ENCODE data around the gene YWHAB. TPM values are rescaled to one million over a fixed set of nuclear protein-coding genes. Genes with fewer than 3 reads are reported as not detected.
"Not testable (repeated sequence)": the region's sequence is repeated elsewhere in the genome, so short reads cannot be mapped to it uniquely, and the experiment has no call there.

YWHAB gene
- total RNA-seq, 2 donors from 2014 or later, result 183 to 193 TPM

DNA sequence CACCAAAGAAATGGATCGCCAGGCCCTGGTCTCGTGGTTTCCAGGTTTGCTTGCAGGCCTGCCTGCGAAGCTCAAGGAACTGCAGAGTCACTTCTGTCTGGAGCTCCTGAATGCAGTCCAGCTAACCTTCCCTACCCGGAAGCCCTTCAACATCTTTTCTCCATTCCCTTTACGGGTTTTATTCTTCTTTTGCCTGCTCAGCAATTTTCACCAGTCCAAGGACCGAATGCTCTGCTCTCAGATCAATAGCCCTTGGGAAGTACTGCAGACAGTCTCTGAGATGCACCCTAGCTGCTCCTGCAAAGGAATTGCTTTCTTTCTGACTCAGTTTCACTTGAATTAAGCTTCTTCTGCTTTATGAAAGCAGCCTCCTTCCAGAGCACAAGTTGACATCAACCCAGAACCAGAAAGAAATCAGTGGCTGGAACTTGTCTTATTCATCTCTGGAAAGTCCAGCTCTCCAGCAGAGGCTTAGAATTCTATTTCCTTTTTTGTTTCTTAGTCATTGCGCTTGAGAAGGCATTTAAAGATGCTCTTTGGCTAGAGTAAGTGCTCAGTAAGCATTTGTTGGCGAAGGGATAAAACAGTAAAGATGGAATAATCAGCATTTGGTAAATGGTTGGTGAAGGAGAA, 18.7 kb upstream of the YWHAB start:
- Mint-ChIP-seq H3K9me3 (no peaks in the 10 kb centered on the region), H3K4me1 (no peaks in the 10 kb centered on the region), H3K36me3 (ENCODE audit: low read depth) (no peaks in the 10 kb centered on the region), H3K27me3 (ENCODE audit: insufficient read depth) (peaks cover 20% of the 10 kb centered on the region), H3K4me3 (no peak overlapping the region), H3K27ac (no peak overlapping the region)
- TF ChIP-seq, protein P1, sequence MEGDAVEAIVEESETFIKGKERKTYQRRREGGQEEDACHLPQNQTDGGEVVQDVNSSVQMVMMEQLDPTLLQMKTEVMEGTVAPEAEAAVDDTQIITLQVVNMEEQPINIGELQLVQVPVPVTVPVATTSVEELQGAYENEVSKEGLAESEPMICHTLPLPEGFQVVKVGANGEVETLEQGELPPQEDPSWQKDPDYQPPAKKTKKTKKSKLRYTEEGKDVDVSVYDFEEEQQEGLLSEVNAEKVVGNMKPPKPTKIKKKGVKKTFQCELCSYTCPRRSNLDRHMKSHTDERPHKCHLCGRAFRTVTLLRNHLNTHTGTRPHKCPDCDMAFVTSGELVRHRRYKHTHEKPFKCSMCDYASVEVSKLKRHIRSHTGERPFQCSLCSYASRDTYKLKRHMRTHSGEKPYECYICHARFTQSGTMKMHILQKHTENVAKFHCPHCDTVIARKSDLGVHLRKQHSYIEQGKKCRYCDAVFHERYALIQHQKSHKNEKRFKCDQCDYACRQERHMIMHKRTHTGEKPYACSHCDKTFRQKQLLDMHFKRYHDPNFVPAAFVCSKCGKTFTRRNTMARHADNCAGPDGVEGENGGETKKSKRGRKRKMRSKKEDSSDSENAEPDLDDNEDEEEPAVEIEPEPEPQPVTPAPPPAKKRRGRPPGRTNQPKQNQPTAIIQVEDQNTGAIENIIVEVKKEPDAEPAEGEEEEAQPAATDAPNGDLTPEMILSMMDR (conservative IDR thresholded peaks at IDR 0.05), result no peak
- no peak overlapping the region for H3K9ac ChIP-seq (ENCODE audit: extremely low read depth, low read length, poor library complexity, severe bottlenecking)
- no peak overlapping the region for H3K4me3 ChIP-seq (ENCODE audit: low read length)
- H3K4me1 ChIP-seq (ENCODE audit: control insufficient read depth, insufficient read depth, low read length), result no peaks in the 10 kb centered on the region
- 89 to 96% methylated on average over 7 to 8 of the region's 8 CpGs for WGBS, 2 experiments (ENCODE audit: insufficient coverage in 1 of 2, insufficient read length in 1 of 2)
- DNase-seq, result no peak
- peaks cover 11% of the 10 kb centered on the region for H3K27me3 ChIP-seq (ENCODE audit: control insufficient read depth, insufficient read depth, low read length, poor library complexity, severe bottlenecking)
- no peaks in the 10 kb centered on the region for H3K36me3 ChIP-seq (ENCODE audit: control insufficient read depth, insufficient read depth, low read length)
- no peak overlapping the region for H3K27ac ChIP-seq (ENCODE audit: low read depth, low read length)
- no peaks in the 10 kb centered on the region for H3K9me3 ChIP-seq (ENCODE audit: control insufficient read depth, low read length)

DNA sequence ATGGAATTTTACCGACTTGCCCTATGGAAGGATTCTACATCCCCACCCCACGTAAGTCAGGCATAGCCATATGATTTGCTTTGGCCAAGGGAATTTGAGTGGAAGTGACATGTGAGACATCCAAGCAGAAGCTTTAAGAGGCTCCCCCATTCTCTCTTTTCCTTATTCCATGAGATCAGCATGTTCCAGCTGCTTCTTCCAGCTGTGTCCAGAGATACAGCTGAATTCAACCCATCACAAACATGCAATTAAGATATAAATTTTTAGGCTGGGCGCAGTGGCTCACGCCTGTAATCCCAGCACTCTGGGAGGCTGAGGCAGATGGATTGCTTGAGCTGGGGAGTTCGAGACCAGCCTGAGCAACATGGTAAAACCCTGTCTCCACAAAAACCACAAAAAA, 16.0 kb upstream of the YWHAB start:
- 93% methylated on average over 5 of the region's 5 CpGs; no CpG with 5 or more reads in 1 of the 2 experiments for WGBS, 2 experiments (ENCODE audit: insufficient coverage in 1 of 2, insufficient read length in 1 of 2)
- H3K27me3 ChIP-seq (ENCODE audit: control insufficient read depth, insufficient read depth, low read length, poor library complexity, severe bottlenecking), result peaks cover 11% of the 10 kb centered on the region
- no peaks in the 10 kb centered on the region for H3K36me3 Mint-ChIP-seq (ENCODE audit: low read depth)
- no peak overlapping the region for H3K4me3 Mint-ChIP-seq
- H3K9ac ChIP-seq (ENCODE audit: extremely low read depth, low read length, poor library complexity, severe bottlenecking), result no peak overlapping the region
- no peaks in the 10 kb centered on the region for H3K36me3 ChIP-seq (ENCODE audit: control insufficient read depth, insufficient read depth, low read length)
- TF ChIP-seq, protein P1 (conservative IDR thresholded peaks at IDR 0.05), result no peak
- H3K4me3 ChIP-seq (ENCODE audit: low read length), result no peak overlapping the region
- no peaks in the 10 kb centered on the region for H3K9me3 ChIP-seq (ENCODE audit: control insufficient read depth, low read length)
- no peaks in the 10 kb centered on the region for H3K4me1 ChIP-seq (ENCODE audit: control insufficient read depth, insufficient read depth, low read length)
- no peak overlapping the region for H3K27ac Mint-ChIP-seq
- H3K9me3 Mint-ChIP-seq, result no peaks in the 10 kb centered on the region
- no peak for DNase-seq
- peaks cover 22% of the 10 kb centered on the region for H3K27me3 Mint-ChIP-seq (ENCODE audit: insufficient read depth)
- H3K4me1 Mint-ChIP-seq, result no peaks in the 10 kb centered on the region
- H3K27ac ChIP-seq (ENCODE audit: low read depth, low read length), result no peak overlapping the region

DNA sequence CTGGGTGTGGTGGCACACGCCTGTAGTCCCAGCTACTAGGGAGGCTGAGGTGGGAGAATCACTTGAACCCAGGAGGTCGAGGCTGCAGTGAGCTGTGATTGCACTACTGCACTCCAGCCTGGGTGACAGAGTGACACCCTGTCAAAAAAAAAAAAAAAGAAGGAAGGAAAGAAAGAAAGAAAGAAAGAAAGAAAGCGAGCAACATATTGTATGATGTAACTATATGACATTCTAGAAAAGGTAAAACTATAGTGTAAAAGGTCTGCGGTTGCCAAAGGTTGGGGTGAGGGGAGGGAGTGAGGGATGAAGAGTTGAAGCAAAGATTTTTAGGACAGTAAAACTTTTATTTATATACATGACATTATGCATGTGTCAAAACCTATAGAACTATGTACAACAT, 3.1 kb upstream of the YWHAB start:
- not testable (repeated sequence) for H3K27ac ChIP-seq (ENCODE audit: low read depth, low read length); H3K4me3 ChIP-seq (ENCODE audit: low read length); H3K9me3 ChIP-seq (ENCODE audit: control insufficient read depth, low read length); H3K9me3 Mint-ChIP-seq; H3K27ac Mint-ChIP-seq; H3K27me3 Mint-ChIP-seq (ENCODE audit: insufficient read depth); H3K36me3 Mint-ChIP-seq (ENCODE audit: low read depth); H3K9ac ChIP-seq (ENCODE audit: extremely low read depth, low read length, poor library complexity, severe bottlenecking); DNase-seq; H3K4me1 ChIP-seq (ENCODE audit: control insufficient read depth, insufficient read depth, low read length); H3K27me3 ChIP-seq (ENCODE audit: control insufficient read depth, insufficient read depth, low read length, poor library complexity, severe bottlenecking); H3K36me3 ChIP-seq (ENCODE audit: control insufficient read depth, insufficient read depth, low read length); H3K4me3 Mint-ChIP-seq
- 93% methylated on average over 4 of the region's 4 CpGs for WGBS, 2 experiments (ENCODE audit: insufficient coverage in 1 of 2, insufficient read length in 1 of 2)
- H3K4me1 Mint-ChIP-seq, result peaks cover 16% of the 10 kb centered on the region

Measured in endodermal cell (in vitro differentiated cells).